Erythroblast (primary cell): ENCODE results near the gene ELMO3.

Experiments used
- GATA1 ChIP-seq: IDR thresholded peaks from 2 replicates; pipeline ENCODE4 v1.6.1; 2011; ENCODE audit warnings: low read depth, mild to moderate bottlenecking, control low read depth, low read length, moderate library complexity
- POLR2A ChIP-seq: IDR thresholded peaks from 2 replicates; pipeline ENCODE4 v1.6.1; 2011; ENCODE audit warnings: mild to moderate bottlenecking, low read length

DNA sequence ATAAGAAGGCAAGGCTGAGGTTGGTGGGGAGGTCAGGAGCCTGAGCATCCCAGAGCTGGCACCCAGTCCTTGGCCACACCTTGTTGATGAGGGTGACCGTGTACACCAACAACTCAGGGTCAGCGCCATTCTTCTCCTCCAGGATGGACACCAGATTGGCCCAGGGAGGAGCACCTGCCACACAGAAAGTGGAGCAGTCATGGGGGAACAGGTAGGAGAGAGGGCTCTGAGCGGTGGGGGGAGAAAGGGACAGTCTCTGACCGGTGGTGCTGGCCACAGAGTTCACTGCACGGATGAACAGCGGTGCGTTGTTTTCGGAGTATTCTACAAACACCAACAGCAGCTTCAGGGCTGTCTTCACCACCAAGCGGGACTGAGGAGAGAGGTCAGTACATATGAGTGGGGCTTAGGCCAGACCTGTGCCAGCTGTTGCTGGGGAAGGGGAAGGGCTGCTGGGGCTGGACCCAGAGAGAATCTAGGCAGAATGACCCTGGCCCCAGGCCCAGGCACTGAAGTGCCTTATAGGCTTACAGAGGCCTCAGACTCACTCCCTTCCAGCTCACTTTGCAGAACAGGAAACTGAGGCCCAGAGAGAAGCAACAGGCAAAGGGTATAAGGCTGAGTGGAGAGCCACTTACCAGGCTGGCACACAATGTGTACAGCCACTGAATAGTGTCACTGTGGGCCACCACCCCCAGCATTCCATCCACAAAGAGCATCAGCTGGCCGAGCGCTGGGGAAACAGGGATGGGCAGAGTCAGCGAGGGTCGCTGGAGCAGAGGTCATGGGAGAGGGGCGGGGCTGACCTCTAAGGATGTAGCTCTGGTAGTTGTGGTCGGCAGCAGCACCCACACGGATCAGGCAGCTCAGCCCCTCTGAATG lies 38.7 kb downstream of the ELMO3 start:
- TF ChIP-seq POLR2A (no peak), GATA1 (no peak)
